Measurements from ENCODE around the gene ORC5. TPM values are rescaled to one million over a fixed set of nuclear protein-coding genes. Genes with fewer than 3 reads are reported as not detected.
"Not testable (repeated sequence)": the region's sequence is repeated elsewhere in the genome, so short reads cannot be mapped to it uniquely, and the experiment has no call there.

Gene ORC5
- total RNA-seq, 1 donor from 2014 or later, result 27.9 TPM

GRCh38 chr7:104242638-104243037 lies 34.8 kb upstream of the ORC5 start:
- H3K36me3 Mint-ChIP-seq (ENCODE audit: low read depth), result no peaks in the 10 kb centered on the region
- H3K4me1 Mint-ChIP-seq, result no peaks in the 10 kb centered on the region
- H3K27ac Mint-ChIP-seq (ENCODE audit: unreplicated experiment), result no peak overlapping the region
- no peak overlapping the region for H3K4me3 Mint-ChIP-seq
- H3K27me3 Mint-ChIP-seq (ENCODE audit: low read depth), result peaks cover 82% of the 10 kb centered on the region
- DNase-seq (ENCODE audit: low read depth, low spot score), result no peak
- peaks cover 4% of the 10 kb centered on the region for H3K9me3 Mint-ChIP-seq
- TF ChIP-seq CTCF (conservative IDR thresholded peaks at IDR 0.05), result no peak

GRCh38 chr7:104241538-104242209 lies 33.9 kb upstream of the ORC5 start:
- Mint-ChIP-seq H3K4me3 (no peak overlapping the region), H3K27ac (ENCODE audit: unreplicated experiment) (no peak overlapping the region), H3K27me3 (ENCODE audit: low read depth) (peaks cover 79% of the 10 kb centered on the region), H3K4me1 (no peaks in the 10 kb centered on the region), H3K9me3 (no peaks in the 10 kb centered on the region), H3K36me3 (ENCODE audit: low read depth) (no peaks in the 10 kb centered on the region)
- TF ChIP-seq CTCF (conservative IDR thresholded peaks at IDR 0.05), result no peak
- no peak for DNase-seq (ENCODE audit: low read depth, low spot score)

- no peak for TF ChIP-seq CTCF (conservative IDR thresholded peaks at IDR 0.05)
- Mint-ChIP-seq H3K4me3 (no peak overlapping the region), H3K27me3 (ENCODE audit: low read depth) (peaks cover 77% of the 10 kb centered on the region), H3K27ac (ENCODE audit: unreplicated experiment) (no peak overlapping the region), H3K9me3 (no peaks in the 10 kb centered on the region), H3K4me1 (no peaks in the 10 kb centered on the region), H3K36me3 (ENCODE audit: low read depth) (no peaks in the 10 kb centered on the region)
- DNase-seq (ENCODE audit: low read depth, low spot score), result no peak
Observed at GRCh38 chr7:104241135-104241534, 33.3 kb upstream of the ORC5 start.

GRCh38 chr7:104240401-104240800 lies 32.6 kb upstream of the ORC5 start:
- H3K27me3 Mint-ChIP-seq (ENCODE audit: low read depth), result peaks cover 71% of the 10 kb centered on the region
- DNase-seq (ENCODE audit: low read depth, low spot score), result no peak
- H3K27ac Mint-ChIP-seq (ENCODE audit: unreplicated experiment), result no peak overlapping the region
- H3K36me3 Mint-ChIP-seq (ENCODE audit: low read depth), result no peaks in the 10 kb centered on the region
- H3K4me1 Mint-ChIP-seq, result no peaks in the 10 kb centered on the region
- H3K9me3 Mint-ChIP-seq, result no peaks in the 10 kb centered on the region
- no peak for TF ChIP-seq CTCF (conservative IDR thresholded peaks at IDR 0.05)
- H3K4me3 Mint-ChIP-seq, result no peak overlapping the region

- peaks cover 49% of the 10 kb centered on the region for H3K27me3 Mint-ChIP-seq (ENCODE audit: low read depth)
- not testable (repeated sequence) for H3K4me3 Mint-ChIP-seq; H3K9me3 Mint-ChIP-seq; H3K27ac Mint-ChIP-seq (ENCODE audit: unreplicated experiment); DNase-seq (ENCODE audit: low read depth, low spot score); H3K4me1 Mint-ChIP-seq; H3K36me3 Mint-ChIP-seq (ENCODE audit: low read depth)
Observed at GRCh38 chr7:104234990-104235389, 27.2 kb upstream of the ORC5 start.

All from neural crest cell (in vitro differentiated cells).